Right lobe of liver (tissue), 6 donors: ENCODE data around the gene PNLDC1. TPM values are rescaled to one million over a fixed set of nuclear protein-coding genes. Genes with fewer than 3 reads are reported as not detected.
A peak's percentile ranks its signal among the peaks of the same experiment; 100 is the strongest.

Source experiments
- ATAC-seq, 4 donors: fragments of 200-7000 bp; cut with Tn5 transposase; one replicate each; pipeline ENCODE4 v1.9.1; 2020; ENCODE audit warnings: mild to moderate bottlenecking in 4 of 4, moderate library complexity in 4 of 4
- DNase-seq, 3 donors: peaks; one replicate each; pipeline ENCODE4 v3.0.0-alpha.2; 2020
- H3K27ac ChIP-seq, 3 donors: fragments of 200-600 bp; one replicate each; pipeline ENCODE4 v1.8.0; 2022
- H3K27me3 ChIP-seq, 2 donors: fragments of 200-600 bp; one replicate each; pipeline ENCODE4 v1.8.0; 2022
- H3K36me3 ChIP-seq, 4 donors: fragments of 200-600 bp; sonication (generic) in 1 of 4; one replicate each; pipeline versions ENCODE4 v1.5.1 to v1.8.0; 2017 to 2022; ENCODE audit warnings: control low read depth in 1 of 4
- H3K4me1 ChIP-seq, 4 donors: fragments of 200-600 bp; sonication (generic) in 1 of 4; one replicate each; pipeline versions ENCODE4 v1.5.1 to v1.8.0; 2017 to 2022; ENCODE audit warnings: control low read depth in 1 of 4
- H3K4me3 ChIP-seq, 3 donors: fragments of 200-600 bp; one replicate each; pipeline ENCODE4 v1.8.0; 2022
- H3K9me3 ChIP-seq, 4 donors: fragments of 200-600 bp; sonication (generic) in 1 of 4; one replicate each; pipeline versions ENCODE4 v1.5.1 to v1.8.0; 2017 to 2022; ENCODE audit warnings: control low read depth in 1 of 4
- CTCF ChIP-seq, 4 donors: fragments of 200-600 bp in 3 of 4; fragments of 450-650 bp in 1 of 4; IDR thresholded peaks; one replicate each; pipeline versions ENCODE4 v1.5.1 to v1.8.0; 2016 to 2022; ENCODE audit warnings: antibody characterized with exemption in 4 of 4, mild to moderate bottlenecking in 2 of 4
- POLR2A ChIP-seq: fragments of 450-650 bp; IDR thresholded peaks from one replicate; pipeline ENCODE4 v1.6.1; 2017; ENCODE audit warnings: antibody characterized with exemption, mild to moderate bottlenecking
- WGBS: methylation state at CpG from one replicate; pipeline ENCODE4 v1.1.6; 2018; ENCODE audit warnings: low coverage, low lambda C conversion rate; ENCODE audit not compliant: insufficient coverage; ENCODE audit errors: missing lambda C conversion rate; 5-methylcytosine and 5-hydroxymethylcytosine counted together
- intact Hi-C, 2 donors: fragments of 100-400 bp; cut with DNase I; formaldehyde crosslinking; loops; one replicate each; pipeline versions ENCODE4 v1.11.2 to v1.14.1; 2022
- total RNA-seq, 6 experiments: library from RNA; depleted of rRNA in 2 of 6; stranded (reverse); fragments of >200 nt in 2 of 6; fragmentation: NEBNext Ultra II Directional in 3 of 6; extraction: Animal tissue kit (Norgen Biotek cat#: 25700) in 3 of 6; gene quantifications; one replicate each; pipeline versions ENCODE4 v1.1.0 to v1.2.4, GENCODE V29; 2016 to 2023
- donor health status: DM: no; HTN: yes; CAD: no.
- donor health status: DM: no; HTN: no; CAD: no.
- donor health status: DM: no; HTN: no; CAD: no.
- donor health status: DM: no; HTN: yes; CAD: no.
- donor health status: DM: no; HTN: yes; CAD: no.

Gene PNLDC1
- total RNA-seq, 6 experiments from 2014 or later: 0.15 TPM; not detected in 5

DNA sequence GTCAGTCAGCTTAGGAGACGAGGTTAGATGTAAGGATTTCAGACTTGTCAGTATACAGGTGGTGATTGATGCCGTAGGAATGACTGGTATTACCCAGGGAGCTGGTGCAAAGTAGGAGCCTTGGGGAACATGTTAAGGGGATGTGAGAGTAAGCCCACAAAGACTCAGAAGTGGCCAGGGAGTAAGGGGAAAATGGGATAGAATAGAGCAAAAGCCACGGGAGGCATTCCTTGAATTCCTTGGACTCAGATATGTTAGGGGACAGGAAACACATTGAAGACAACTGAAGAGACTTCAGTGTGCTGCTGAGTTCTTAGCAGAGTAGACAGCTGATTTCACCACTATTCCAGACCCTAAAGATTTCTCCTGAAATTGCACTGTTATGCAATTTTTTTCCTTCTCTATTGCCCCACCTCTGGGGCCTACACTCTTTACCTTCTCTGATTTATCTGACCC lies 39.4 kb upstream of the PNLDC1 start:
- Histone ChIP-seq H3K36me3 (peaks cover 0 to 27% (median 6%) of the 10 kb centered on the region in 4 donors), H3K9me3 (no peaks in the 10 kb centered on the region), H3K27me3 (no peaks in the 10 kb centered on the region), H3K4me1 (peaks cover 0 to 28% (median 4%) of the 10 kb centered on the region in 4 donors), H3K4me3 (peak overlapping the region in 2 of 3 donors; percentile 76 to 87), H3K27ac (peak overlapping the region; percentile 95 to 96 (median 95))
- intact Hi-C loops: no loop called here
- TF ChIP-seq CTCF (IDR thresholded peaks at IDR 0.05) (no peak), POLR2A (no peak)
- no peak for ATAC-seq
- no peak for DNase-seq
- WGBS: 49% methylated on average over 3 of the region's 3 CpGs

GRCh38 chr6:159761129-159761872 lies 38.8 kb upstream of the PNLDC1 start:
- DNase-seq (peak; percentile 30 to 60 (median 55)), ATAC-seq (no peak)
- H3K4me3 ChIP-seq: peak overlapping the region; percentile 76 to 91 (median 87)
- intact Hi-C loops: no loop called here
- 3% methylated on average over 16 of the region's 45 CpGs for WGBS
- no peaks in the 10 kb centered on the region for H3K27me3 ChIP-seq
- H3K4me1 ChIP-seq: peaks cover 0 to 28% (median 4%) of the 10 kb centered on the region in 4 donors
- TF ChIP-seq POLR2A: no peak
- TF ChIP-seq CTCF (IDR thresholded peaks at IDR 0.05): no peak
- peak overlapping the region; percentile 95 to 96 (median 95) for H3K27ac ChIP-seq
- H3K36me3 ChIP-seq: peaks cover 0 to 25% (median 6%) of the 10 kb centered on the region in 4 donors
- no peaks in the 10 kb centered on the region for H3K9me3 ChIP-seq

DNA sequence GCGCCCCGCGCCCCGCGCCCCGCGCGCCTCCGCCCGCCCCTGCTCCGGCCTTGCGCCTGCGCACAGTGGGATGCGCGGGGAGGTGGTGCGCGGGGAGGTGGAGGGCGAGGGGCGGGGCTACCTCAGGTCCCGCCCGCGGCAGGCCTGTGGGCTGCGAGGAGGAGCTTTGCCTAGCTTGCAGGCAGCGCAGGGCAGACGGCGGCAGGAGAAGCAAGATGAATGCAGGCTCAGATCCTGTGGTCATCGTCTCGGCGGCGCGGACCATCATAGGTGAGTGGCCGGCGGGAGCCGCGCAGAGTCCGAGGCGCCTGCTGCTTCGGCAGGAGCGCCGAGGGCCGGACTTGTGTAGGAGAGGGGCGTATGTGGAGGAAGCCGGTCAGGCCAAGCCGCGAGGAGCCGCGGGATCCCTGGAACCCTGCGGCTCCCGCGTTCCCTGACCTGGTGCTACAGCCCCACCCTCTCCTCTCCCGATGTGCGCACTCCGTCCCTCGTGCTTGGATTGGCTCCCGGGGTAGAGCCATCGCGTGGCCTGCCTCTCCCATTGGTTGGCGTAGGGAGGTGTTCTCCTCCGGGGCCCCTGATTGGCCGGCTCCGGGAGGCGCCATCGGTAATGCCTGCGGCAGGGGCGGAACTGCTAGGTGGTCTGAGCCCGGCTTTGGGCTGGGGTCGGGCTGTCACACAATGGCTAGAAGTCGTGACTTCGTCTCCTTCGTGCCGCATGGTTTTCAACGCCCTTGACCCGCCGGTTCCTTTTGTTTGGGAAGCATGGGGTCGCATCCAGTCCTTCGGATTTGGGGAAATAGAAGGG lies 38.0 kb upstream of the PNLDC1 start, which contains the start of gene ACAT2:
Gene ACAT2, plus strand, starts transcription at position 173 of the 808 bp plus-strand sequence. Its CDS starts 43 bp downstream, at position 216.
- peak; percentile 79 for TF ChIP-seq POLR2A
- peak in 1 of 4 donors; percentile 14 for TF ChIP-seq CTCF (IDR thresholded peaks at IDR 0.05)
- H3K4me3 ChIP-seq: peak within 1 kb of the TSS; percentile 76 to 91 (median 87)
- H3K27ac ChIP-seq: peak within 1 kb of the TSS; percentile 95 to 96 (median 95)
- peak; percentile 97 to 98 (median 98) for DNase-seq
- no peaks in the 10 kb centered on the region for H3K27me3 ChIP-seq
- no peaks in the 10 kb centered on the region for H3K9me3 ChIP-seq
- H3K36me3 ChIP-seq: peaks cover 0 to 28% (median 8%) of the 10 kb centered on the region in 4 donors
- 0% methylated on average over 6 of the region's 76 CpGs for WGBS
- H3K4me1 ChIP-seq: peaks cover 0 to 28% (median 4%) of the 10 kb centered on the region in 4 donors
- intact Hi-C loops: no loop called here
- ATAC-seq: peak; percentile 88 to 98 (median 94)

GRCh38 chr6:159762681-159763293 lies 37.3 kb upstream of the PNLDC1 start:
- WGBS: 10% methylated on average over 3 of the region's 16 CpGs
- H3K4me3 ChIP-seq: peak overlapping the region; percentile 76 to 91 (median 87)
- ATAC-seq: peak; percentile 57 to 72 (median 68)
- intact Hi-C loops: no loop called here
- peaks cover 3 to 35% (median 13%) of the 10 kb centered on the region in 4 donors for H3K36me3 ChIP-seq
- peak overlapping the region; percentile 95 to 96 (median 95) for H3K27ac ChIP-seq
- TF ChIP-seq POLR2A: no peak
- peak in 1 of 4 donors; percentile 1 for TF ChIP-seq CTCF (IDR thresholded peaks at IDR 0.05)
- DNase-seq: peak; percentile 80 to 87 (median 83)
- H3K4me1 ChIP-seq: peaks cover 0 to 28% (median 4%) of the 10 kb centered on the region in 4 donors
- no peaks in the 10 kb centered on the region for H3K9me3 ChIP-seq
- no peaks in the 10 kb centered on the region for H3K27me3 ChIP-seq
